GM18526 (cell line): ENCODE results near the gene IQGAP2.

Experiments used
- POLR2A ChIP-seq: IDR thresholded peaks from 3 replicates; pipeline ENCODE4 v1.6.1; 2011; ENCODE audit not compliant: insufficient read length; ENCODE audit errors: extremely low read depth

Gene IQGAP2

GRCh38 chr5:76455531-76456133 lies 52.5 kb downstream of the IQGAP2 start:
- TF ChIP-seq POLR2A: no peak

GRCh38 chr5:76456258-76456657 lies 53.2 kb downstream of the IQGAP2 start:
- TF ChIP-seq POLR2A: no peak

DNA sequence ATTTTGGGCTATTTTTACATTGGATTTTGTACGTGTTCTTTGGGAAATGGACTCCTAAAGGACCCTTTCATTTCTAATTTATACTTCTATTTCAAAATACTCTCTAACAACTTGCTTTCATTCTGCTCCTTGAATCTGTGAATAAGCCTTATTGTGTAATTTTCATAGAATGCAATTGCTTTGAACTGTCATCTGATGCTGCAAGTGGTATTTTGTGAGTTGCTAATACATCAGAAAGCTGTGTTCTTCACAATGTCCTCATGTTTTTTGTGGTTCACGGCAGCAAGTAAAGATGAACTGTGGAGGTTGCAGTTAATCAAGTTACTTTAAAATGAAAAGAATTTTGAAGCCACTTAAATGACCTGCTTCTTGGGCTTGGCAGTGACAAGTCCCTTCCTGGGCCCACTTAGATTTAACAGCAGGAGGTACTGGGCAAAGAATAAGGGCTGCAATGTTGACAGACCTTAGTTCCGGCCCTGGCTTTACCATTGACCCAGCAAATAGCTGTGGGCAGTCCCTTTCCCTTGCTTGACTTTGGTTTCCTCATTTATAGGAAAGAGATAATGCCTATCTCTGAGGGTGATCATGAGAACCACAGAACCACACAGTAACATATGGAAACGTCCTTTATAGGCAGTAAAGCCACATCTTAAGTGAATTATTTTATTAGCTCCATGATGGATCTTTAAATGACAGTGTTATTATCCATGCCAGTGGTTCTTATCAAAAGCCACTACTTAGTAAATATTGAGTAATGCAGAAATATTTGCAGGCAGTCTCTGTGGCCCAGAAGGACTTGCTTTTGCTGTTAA lies 54.8 kb downstream of the IQGAP2 start:
- no peak for TF ChIP-seq POLR2A

GRCh38 chr5:76458486-76458830 lies 55.4 kb downstream of the IQGAP2 start:
- no peak for TF ChIP-seq POLR2A

DNA sequence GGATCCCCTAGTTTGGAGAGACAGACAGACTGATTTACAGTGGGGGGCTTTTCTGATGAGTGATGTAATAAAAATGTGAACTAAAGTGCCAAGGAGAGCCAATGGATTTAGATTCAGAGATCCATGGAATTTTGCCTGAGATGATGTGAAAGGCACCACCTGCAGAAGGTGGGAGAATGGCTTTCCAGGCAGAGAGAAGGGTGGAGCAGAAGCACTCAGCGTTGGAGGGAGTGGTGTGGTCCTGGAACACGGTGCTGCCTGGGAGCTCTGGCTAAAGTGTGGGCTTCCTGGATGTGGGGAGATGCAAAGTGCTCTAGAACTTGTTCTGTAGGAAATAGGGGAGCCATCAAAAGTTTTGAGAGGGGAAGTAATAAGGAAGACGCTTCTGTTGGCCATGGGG lies 57.0 kb downstream of the IQGAP2 start:
- TF ChIP-seq POLR2A: no peak

DNA sequence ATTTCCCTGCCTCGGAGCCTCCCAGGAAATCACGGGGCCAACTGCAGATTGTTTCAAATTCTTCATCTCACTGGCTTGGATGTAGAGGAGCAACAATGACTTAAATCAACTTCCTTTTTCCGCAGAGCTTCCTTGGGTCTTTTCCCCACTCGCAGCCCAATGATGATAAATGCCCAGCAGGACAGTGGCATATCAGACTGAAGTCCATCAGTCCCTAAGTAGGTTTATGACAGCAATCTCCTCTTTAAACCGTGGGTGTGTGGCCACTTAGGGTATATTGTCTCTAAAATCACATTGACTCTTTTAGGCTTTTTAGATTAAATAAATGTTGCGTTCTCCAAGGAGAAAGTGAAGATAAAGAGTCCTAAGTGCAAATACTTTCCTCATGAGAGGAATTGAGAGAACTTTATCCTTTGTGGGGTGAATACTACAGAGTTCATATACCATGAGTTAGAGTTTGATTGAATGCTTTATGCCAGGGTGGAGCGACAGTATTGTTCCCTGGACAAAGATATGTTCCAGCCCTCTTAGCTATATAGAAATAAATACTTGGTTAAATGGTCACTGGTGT lies 59.1 kb downstream of the IQGAP2 start:
- no peak for TF ChIP-seq POLR2A

DNA sequence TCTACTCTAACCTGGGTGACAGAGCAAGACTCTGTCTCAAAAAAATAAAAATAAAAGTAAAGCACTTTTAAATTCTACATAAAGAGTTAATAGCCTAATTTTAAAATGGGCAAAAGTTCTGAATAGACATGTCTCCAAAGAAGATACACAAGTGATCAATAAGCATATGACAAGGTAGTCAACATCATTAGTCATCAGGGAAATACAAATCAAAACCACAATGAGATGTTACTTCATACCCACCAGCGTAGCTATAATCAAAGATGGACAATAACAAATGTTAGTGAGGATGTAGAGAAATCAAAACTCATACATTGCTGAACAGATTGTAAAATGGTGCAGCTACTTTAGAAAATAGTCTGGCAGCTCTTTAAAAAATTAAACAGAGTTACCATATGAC lies 64.1 kb downstream of the IQGAP2 start:
- no peak for TF ChIP-seq POLR2A

- no peak for TF ChIP-seq POLR2A
Measured at GRCh38 chr5:76468635-76469425, 65.7 kb downstream of the IQGAP2 start.

DNA sequence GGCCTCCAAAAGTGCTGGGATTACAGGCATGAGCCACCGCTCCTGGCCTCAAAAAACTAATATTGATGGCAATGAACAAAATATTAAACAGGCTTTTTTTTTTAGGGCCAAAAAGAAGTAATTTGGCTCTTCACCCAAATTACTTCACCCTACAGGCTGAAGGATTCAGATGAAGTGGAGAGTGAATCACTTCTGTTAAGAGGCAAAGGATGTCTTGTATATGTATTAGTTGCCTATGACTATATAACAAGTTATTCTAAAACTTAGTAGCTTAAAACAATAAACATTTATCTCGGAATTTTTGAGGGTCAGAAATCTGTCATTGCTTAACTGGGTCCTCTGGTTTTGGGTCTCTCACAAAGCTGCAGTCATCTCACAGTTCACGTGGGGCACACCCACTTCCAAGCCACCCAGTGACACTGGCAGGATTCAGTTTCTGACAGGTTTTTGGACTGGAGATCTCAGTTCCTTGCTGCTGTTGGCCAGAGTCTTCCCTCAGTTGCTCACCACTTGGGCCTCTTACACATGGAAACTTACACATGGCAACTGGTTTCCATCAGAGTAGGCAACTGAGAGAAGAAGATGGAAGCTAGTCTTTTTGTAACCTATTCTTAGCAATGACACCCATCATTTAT lies 66.7 kb downstream of the IQGAP2 start:
- no peak for TF ChIP-seq POLR2A

- TF ChIP-seq POLR2A: no peak
Measured at GRCh38 chr5:76470976-76471375, 67.9 kb downstream of the IQGAP2 start.

- no peak for TF ChIP-seq POLR2A
Measured at GRCh38 chr5:76471406-76471805, 68.3 kb downstream of the IQGAP2 start.

DNA sequence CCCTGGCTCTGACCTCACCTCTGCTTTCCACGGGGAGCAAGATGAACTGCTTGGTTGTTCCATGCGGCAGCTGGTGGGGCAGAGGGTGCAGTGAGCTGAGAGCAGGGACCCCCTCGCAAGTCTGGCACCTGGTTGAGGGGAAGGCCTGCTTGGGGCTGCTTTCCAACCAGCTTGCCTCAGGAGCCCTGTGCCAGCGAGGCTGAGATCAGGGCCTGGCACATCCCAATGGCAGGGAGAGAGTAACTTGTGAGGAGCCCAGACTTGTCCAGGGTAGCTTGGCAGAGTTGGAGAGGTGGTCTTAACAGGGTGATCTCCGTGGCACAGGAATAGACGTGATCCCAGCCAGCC lies 68.9 kb downstream of the IQGAP2 start:
- TF ChIP-seq POLR2A: no peak

DNA sequence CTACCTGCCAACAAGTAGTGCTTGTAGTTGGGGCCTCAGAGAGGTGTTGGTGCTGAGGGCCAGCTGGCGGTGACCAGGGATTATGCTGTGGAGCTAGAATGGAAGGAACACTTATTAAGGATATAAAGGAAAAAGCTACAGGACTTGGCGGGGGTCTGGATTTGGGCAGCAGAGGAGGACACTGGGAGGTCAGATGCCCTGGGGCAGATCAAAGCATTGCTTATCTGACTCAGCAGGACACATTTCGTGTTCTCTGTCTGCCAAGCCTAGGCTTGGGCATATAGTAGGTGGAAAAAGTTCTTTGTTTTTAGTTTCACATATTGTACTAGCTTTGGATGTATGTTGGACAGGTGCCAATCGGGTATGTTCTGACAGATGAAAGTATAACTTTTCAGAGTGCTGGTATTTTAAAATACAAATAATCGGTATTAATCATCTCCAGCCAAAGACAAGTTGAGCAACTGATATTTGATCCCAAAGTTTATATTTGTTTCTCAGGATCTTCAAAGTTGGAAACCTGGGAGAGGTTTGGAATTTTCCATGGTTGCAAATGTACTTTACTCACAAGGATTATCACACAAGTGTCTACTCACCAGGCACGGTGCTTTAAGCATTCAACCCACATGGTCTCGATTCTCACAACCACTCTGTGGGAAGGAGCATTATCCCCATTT lies 69.4 kb downstream of the IQGAP2 start:
- TF ChIP-seq POLR2A: no peak

DNA sequence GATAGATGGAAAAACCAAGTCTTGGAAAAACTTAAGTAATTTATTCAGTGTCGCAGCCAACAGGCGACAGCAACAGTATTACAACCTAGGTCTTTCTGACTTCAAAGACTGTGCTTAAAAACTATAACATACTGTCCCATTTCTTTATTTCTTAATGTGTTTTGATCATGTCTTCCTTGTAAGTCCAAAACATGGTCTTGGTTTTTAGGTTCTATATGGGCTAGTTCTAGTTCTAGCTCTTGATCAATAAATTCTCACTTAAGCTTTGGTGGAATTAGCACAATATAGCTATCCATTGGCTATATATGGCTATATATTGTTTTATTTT lies 69.9 kb downstream of the IQGAP2 start:
- no peak for TF ChIP-seq POLR2A

GRCh38 chr5:76473661-76474060 lies 70.6 kb downstream of the IQGAP2 start:
- TF ChIP-seq POLR2A: no peak

DNA sequence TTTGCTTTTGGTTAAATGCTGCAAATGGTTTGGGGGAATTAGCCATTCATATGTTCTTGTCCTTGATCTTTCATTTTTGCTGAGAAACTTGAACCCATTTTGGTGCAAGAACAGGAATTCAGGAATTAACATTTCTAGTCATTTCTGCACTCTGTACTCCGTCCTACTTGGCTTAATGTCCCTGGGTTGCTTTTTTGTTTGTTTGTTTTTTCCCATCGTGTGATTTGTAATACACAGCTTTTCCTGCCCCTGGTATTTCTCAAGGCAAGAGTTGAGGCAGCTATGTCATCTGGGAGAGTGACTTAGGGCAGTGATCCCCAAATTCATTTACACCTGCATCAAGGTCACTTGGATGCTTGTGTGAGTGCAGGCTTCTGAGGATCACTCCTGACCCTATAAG lies 71.3 kb downstream of the IQGAP2 start:
- TF ChIP-seq POLR2A: no peak

GRCh38 chr5:76475385-76475784 lies 72.3 kb downstream of the IQGAP2 start:
- no peak for TF ChIP-seq POLR2A
